Mesodermal cell (in vitro differentiated cells): ENCODE results near the gene CLPX.
A peak's percentile ranks its signal among the peaks of the same experiment; 100 is the strongest.

Experiments used
- H3K27ac ChIP-seq: 2 replicates; pipeline ENCODE4 v1.7.0; 2013; ENCODE audit warnings: mild to moderate bottlenecking, low read depth, low read length, moderate library complexity; ENCODE audit not compliant: severe bottlenecking
- H3K36me3 ChIP-seq: 2 replicates; pipeline ENCODE4 v1.7.1; 2013; ENCODE audit warnings: mild to moderate bottlenecking, low read length, moderate library complexity; ENCODE audit not compliant: control insufficient read depth, insufficient read depth
- H3K4me1 ChIP-seq: one replicate; pipeline ENCODE4 v1.7.1; 2013; ENCODE audit warnings: mild to moderate bottlenecking, low read length; ENCODE audit not compliant: insufficient read depth, control insufficient read depth, poor library complexity, severe bottlenecking
- H3K4me3 ChIP-seq: 2 replicates; pipeline ENCODE4 v1.7.0; 2013; ENCODE audit warnings: low read length, control low read depth, mild to moderate bottlenecking; ENCODE audit not compliant: insufficient read depth, poor library complexity, severe bottlenecking; ENCODE audit errors: extremely low read depth
- H3K9me3 ChIP-seq: 2 replicates; pipeline ENCODE4 v1.7.1; 2013; ENCODE audit warnings: mild to moderate bottlenecking, low read length, moderate library complexity; ENCODE audit not compliant: control insufficient read depth
- WGBS, 2 experiments: methylation state at CpG; one replicate each; pipeline ENCODE4 v1.1.5; 2013; ENCODE audit warnings: missing lambda C conversion rate in 2 of 2; ENCODE audit not compliant: insufficient coverage in 2 of 2; 5-methylcytosine and 5-hydroxymethylcytosine counted together

The CLPX gene

GRCh38 chr15:65134538-65134937 is 50.6 kb downstream of the CLPX start:
- H3K4me3 ChIP-seq: peak overlapping the region; percentile 63
- WGBS, 2 experiments: 91 to 92% methylated on average over 4 of the region's 8 CpGs

GRCh38 chr15:65133548-65134200 is 51.5 kb downstream of the CLPX start, which contains the start of gene PDCD7:
Gene PDCD7 (minus strand): TSS chr15:65133808. CDS start chr15:65133781, 27 bp downstream.
- Histone ChIP-seq H3K4me3 (peak within 1 kb of the TSS; percentile 63), H3K4me1 (no peaks in the 10 kb centered on the region), H3K36me3 (peaks cover 23% of the 10 kb centered on the region), H3K9me3 (peaks cover 8% of the 10 kb centered on the region), H3K27ac (peak within 1 kb of the TSS; percentile 85)
- 3% methylated on average over 35 to 41 of the region's 45 CpGs for WGBS, 2 experiments

More at GRCh38 chr15:65134538-65134937, 50.6 kb downstream of the CLPX start:
- peaks cover 11% of the 10 kb centered on the region for H3K9me3 ChIP-seq
- H3K4me1 ChIP-seq: no peaks in the 10 kb centered on the region
- no peak overlapping the region for H3K27ac ChIP-seq
- peaks cover 14% of the 10 kb centered on the region for H3K36me3 ChIP-seq

- peaks cover 8% of the 10 kb centered on the region for H3K9me3 ChIP-seq
- H3K36me3 ChIP-seq: peaks cover 29% of the 10 kb centered on the region
- 0 to 1% methylated on average over 62 to 70 of the region's 93 CpGs for WGBS, 2 experiments
- H3K4me3 ChIP-seq: peak overlapping the region; percentile 63
- peak overlapping the region; percentile 85 for H3K27ac ChIP-seq
- no peaks in the 10 kb centered on the region for H3K4me1 ChIP-seq
Observed at GRCh38 chr15:65132878-65133547, 52.1 kb downstream of the CLPX start.

DNA sequence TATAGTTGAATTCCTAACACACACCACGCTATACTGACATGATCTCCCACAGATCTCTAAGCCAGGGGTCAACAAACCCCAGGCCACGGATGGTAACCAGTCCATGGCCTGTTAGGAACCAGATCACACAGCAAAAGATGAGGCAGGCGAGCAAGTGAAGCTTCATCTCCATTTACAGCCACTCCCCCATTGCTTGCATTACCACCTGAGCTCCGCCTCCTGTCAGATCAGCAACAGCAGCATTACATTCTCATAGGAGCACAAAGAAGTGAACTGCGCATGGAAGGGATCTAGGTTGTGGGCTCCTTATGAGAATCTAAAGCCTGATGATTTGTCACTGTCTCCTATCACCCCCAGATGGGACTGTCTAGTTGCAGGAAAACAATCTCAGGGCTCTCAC is 54.2 kb downstream of the CLPX start:
- Histone ChIP-seq H3K36me3 (peaks cover 49% of the 10 kb centered on the region), H3K27ac (no peak overlapping the region), H3K4me3 (no peak overlapping the region), H3K4me1 (no peaks in the 10 kb centered on the region), H3K9me3 (no peaks in the 10 kb centered on the region)
- 86 to 90% methylated on average over 3 of the region's 5 CpGs for WGBS, 2 experiments

DNA sequence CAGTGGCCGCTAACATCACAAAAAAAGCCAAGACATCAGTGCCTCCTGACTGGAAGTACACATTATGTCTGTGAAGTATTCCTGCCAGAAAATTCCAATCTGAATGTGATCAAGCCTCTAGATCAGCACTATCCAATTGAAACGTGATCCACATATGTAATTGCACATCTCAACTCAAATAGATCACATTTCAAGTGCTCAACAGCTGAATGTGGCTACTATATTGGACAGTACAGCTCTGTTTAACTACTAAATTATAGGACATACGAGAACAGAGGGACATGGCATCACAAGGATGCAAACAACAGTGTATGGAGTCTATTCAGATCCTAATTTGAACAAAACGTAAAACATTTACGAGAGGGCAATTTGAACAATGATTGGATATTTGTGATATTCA is 69.6 kb downstream of the CLPX start:
- peaks cover 80% of the 10 kb centered on the region for H3K36me3 ChIP-seq
- no peaks in the 10 kb centered on the region for H3K4me1 ChIP-seq
- 90 to 92% methylated on average over 3 to 4 of the region's 5 CpGs for WGBS, 2 experiments

GRCh38 chr15:65115086-65115485 is 70.1 kb downstream of the CLPX start, which contains the start of gene UBAP1L:
Gene UBAP1L (minus strand): TSS chr15:65115200. CDS start chr15:65106215, 8,985 bp downstream.
- H3K27ac ChIP-seq: no peak within 1 kb of the TSS
- H3K9me3 ChIP-seq: no peaks in the 10 kb centered on the region
- 100% methylated on average over 1 of the region's 2 CpGs; no CpG with 5 or more reads in 1 of the 2 experiments for WGBS, 2 experiments
- H3K4me1 ChIP-seq: no peaks in the 10 kb centered on the region
- H3K36me3 ChIP-seq: peaks cover 76% of the 10 kb centered on the region
- H3K4me3 ChIP-seq: no peak within 1 kb of the TSS

More for the DNA sequence above, 69.6 kb downstream of the CLPX start:
- Histone ChIP-seq H3K9me3 (no peaks in the 10 kb centered on the region), H3K27ac (no peak overlapping the region), H3K4me3 (no peak overlapping the region)

- no peak overlapping the region for H3K27ac ChIP-seq
- no peaks in the 10 kb centered on the region for H3K9me3 ChIP-seq
- no peaks in the 10 kb centered on the region for H3K4me1 ChIP-seq
- WGBS, 2 experiments: 84 to 97% methylated on average over 2 of the region's 3 CpGs
- peaks cover 41% of the 10 kb centered on the region for H3K36me3 ChIP-seq
- H3K4me3 ChIP-seq: no peak overlapping the region
Observed at GRCh38 chr15:65110676-65111292, 74.4 kb downstream of the CLPX start.

DNA sequence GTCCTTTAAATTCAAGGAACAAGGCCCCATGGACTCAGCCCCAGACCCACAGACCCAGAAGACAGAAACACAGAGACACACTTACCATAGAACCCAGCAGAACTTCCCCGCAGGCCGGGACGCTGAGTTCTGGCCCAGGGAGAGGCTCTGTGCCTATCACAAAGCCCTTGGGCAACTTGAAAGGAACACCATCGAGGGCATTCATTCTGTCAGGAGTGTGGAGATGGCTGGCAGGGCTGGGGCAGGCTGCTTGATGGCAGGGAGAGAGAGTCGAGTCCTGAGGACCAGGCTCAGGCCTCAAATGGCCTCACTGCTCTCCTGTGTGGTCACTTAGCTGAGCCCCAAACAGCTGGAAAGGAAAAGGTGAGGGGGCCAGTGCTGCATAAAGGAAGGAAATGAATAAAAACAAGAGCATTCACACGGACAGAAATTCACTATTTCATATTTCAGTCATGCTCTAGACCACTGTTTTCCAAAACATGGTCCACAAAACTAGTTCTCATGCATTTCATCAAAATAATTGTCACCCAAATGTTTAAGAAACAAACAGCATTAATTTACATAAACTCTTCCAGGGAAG is 79.0 kb downstream of the CLPX start:
- no peaks in the 10 kb centered on the region for H3K4me1 ChIP-seq
- no peaks in the 10 kb centered on the region for H3K9me3 ChIP-seq
- WGBS, 2 experiments: 84 to 97% methylated on average over 3 to 6 of the region's 6 CpGs
- peaks cover 21% of the 10 kb centered on the region for H3K36me3 ChIP-seq
- no peak overlapping the region for H3K4me3 ChIP-seq
- H3K27ac ChIP-seq: no peak overlapping the region

DNA sequence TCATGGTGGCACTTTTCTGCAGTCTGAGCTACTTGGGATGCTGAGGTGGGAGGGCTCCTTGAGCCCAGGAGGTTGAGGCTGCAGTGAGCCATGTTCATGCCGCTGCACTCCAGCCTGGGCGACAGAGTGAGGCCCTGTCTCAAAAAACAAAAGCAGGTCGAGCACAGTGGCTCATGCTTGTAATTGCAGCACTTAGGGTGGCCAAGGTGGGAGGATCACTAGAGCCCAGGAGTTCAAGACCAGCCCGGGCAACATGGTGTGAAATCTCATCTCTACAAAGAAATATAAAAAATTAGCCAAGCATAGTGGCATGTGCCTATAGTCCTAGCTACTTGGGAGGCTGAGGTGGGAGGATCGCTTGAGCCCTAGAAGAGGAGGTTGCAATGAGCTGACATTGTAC is 80.1 kb downstream of the CLPX start:
- 86 to 96% methylated on average over 3 of the region's 5 CpGs for WGBS, 2 experiments
- Histone ChIP-seq H3K27ac (no peak overlapping the region), H3K4me1 (no peaks in the 10 kb centered on the region), H3K36me3 (peaks cover 30% of the 10 kb centered on the region), H3K9me3 (no peaks in the 10 kb centered on the region), H3K4me3 (no peak overlapping the region)

DNA sequence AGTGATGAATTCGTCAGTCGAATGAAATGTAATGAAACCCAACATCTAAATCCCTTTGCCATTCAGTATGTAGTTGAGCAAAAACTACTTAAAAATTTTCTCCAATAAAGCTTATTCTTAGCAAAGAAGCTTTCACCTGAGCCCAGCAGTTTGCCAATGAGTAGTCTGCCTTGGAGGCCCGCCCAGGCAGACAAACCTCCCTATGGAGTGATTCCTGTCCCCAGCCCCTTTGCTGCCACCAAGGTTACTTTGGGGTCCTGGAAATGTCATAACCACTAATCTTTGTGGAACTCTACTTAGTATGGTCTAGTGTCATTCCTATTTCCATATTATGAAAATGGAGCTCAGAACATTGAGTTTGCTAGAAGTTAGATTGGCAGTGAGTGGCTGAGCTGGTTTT is 82.2 kb downstream of the CLPX start:
- 84 to 100% methylated on average over 3 of the region's 3 CpGs for WGBS, 2 experiments
- Histone ChIP-seq H3K4me3 (no peak overlapping the region), H3K36me3 (peaks cover 49% of the 10 kb centered on the region), H3K27ac (no peak overlapping the region), H3K9me3 (no peaks in the 10 kb centered on the region), H3K4me1 (no peaks in the 10 kb centered on the region)
